Activated CD4-positive, alpha-beta T cell treated with anti-CD3 and anti-CD28 coated beads, Interleukin-2, Interleukin-4, amounts not matched to agents 100 ng/mL and 50 ng/mL, durations not matched to agents 16 hours and 8 hours (primary cell): ENCODE results near the gene CTBS.
"Not testable (repeated sequence)": the region's sequence is repeated elsewhere in the genome, so short reads cannot be mapped to it uniquely, and the experiment has no call there.

Experiments used
- DNase-seq: peaks from one replicate; pipeline ENCODE4 v3.0.0-alpha.2; 2020; ENCODE audit warnings: low spot score

Gene CTBS

GRCh38 chr1:84573967-84574842, at the start of gene CTBS:
CTBS (minus strand) TSS chr1:84574440; CDS start chr1:84574415, 25 bp downstream.
- DNase-seq, result peak; percentile 87

GRCh38 chr1:84621553-84621952, 47.3 kb upstream of the CTBS start:
- DNase-seq, result no peak

- DNase-seq, result peak; percentile 82
Measured at GRCh38 chr1:84620720-84621313, 46.6 kb upstream of the CTBS start.

GRCh38 chr1:84619383-84620102, 45.3 kb upstream of the CTBS start:
- peak; percentile 47 for DNase-seq

- no peak for DNase-seq
Measured at GRCh38 chr1:84617349-84617748, 43.1 kb upstream of the CTBS start.

GRCh38 chr1:84615790-84616189, 41.5 kb upstream of the CTBS start:
- DNase-seq, result no peak

- DNase-seq, result no peak
Measured at GRCh38 chr1:84613887-84614286, 39.6 kb upstream of the CTBS start.

GRCh38 chr1:84613026-84613425, 38.8 kb upstream of the CTBS start:
- DNase-seq, result no peak

- no peak for DNase-seq
Measured at GRCh38 chr1:84611796-84612195, 37.6 kb upstream of the CTBS start.

GRCh38 chr1:84611091-84611490, 36.9 kb upstream of the CTBS start:
- DNase-seq, result no peak

GRCh38 chr1:84606977-84607376, 32.7 kb upstream of the CTBS start:
- DNase-seq, result no peak

- DNase-seq, result no peak
Measured at GRCh38 chr1:84605157-84605556, 30.9 kb upstream of the CTBS start.

GRCh38 chr1:84603941-84604830, 29.9 kb upstream of the CTBS start:
- no peak for DNase-seq

GRCh38 chr1:84603223-84603622, 29.0 kb upstream of the CTBS start:
- DNase-seq, result no peak

GRCh38 chr1:84600796-84601195, 26.6 kb upstream of the CTBS start:
- no peak for DNase-seq

- DNase-seq, result peak; percentile 64
Measured at GRCh38 chr1:84598846-84599741, 24.9 kb upstream of the CTBS start.

- DNase-seq, result no peak
Measured at GRCh38 chr1:84598418-84598817, 24.2 kb upstream of the CTBS start.

GRCh38 chr1:84597011-84597410, 22.8 kb upstream of the CTBS start:
- no peak for DNase-seq

GRCh38 chr1:84594959-84595358, 20.7 kb upstream of the CTBS start:
- not testable (repeated sequence) for DNase-seq

GRCh38 chr1:84587099-84587498, 12.9 kb upstream of the CTBS start:
- no peak for DNase-seq

GRCh38 chr1:84585803-84586202, 11.6 kb upstream of the CTBS start:
- no peak for DNase-seq
